NK-92 treated with Interleukin-12 subunit alpha and Interleukin-12 subunit beta, amount 100 ng/mL, for 24 hours (cell line): Measurements from ENCODE around the gene AOX1.
"Not testable (repeated sequence)": the region's sequence is repeated elsewhere in the genome, so short reads cannot be mapped to it uniquely, and the experiment has no call there.

Experiments
- DNase-seq: peaks from one replicate; lab custom pipeline; 2025; lab: John Stamatoyannopoulos, UW

The AOX1 gene

GRCh38 chr2:200668478-200668877, 82.7 kb downstream of the AOX1 start:
- no peak for DNase-seq

- DNase-seq = no peak
These were observed 83.5 kb downstream of the AOX1 start for GRCh38 chr2:200669308-200669707.

GRCh38 chr2:200670313-200670712, 84.5 kb downstream of the AOX1 start:
- no peak for DNase-seq

GRCh38 chr2:200670751-200671150, 84.9 kb downstream of the AOX1 start:
- DNase-seq = no peak

GRCh38 chr2:200673191-200673590, 87.4 kb downstream of the AOX1 start:
- no peak for DNase-seq

- DNase-seq = no peak
These were observed 89.0 kb downstream of the AOX1 start for GRCh38 chr2:200674837-200675236.

- DNase-seq = no peak
These were observed 91.4 kb downstream of the AOX1 start for GRCh38 chr2:200677171-200677570.

- DNase-seq = no peak
These were observed 92.1 kb downstream of the AOX1 start for GRCh38 chr2:200677721-200678532.

- DNase-seq = no peak
These were observed 93.3 kb downstream of the AOX1 start for GRCh38 chr2:200679127-200679526.

GRCh38 chr2:200679535-200679934, 93.7 kb downstream of the AOX1 start:
- DNase-seq = no peak

GRCh38 chr2:200681697-200682096, 95.9 kb downstream of the AOX1 start:
- DNase-seq = no peak

- DNase-seq = not testable (repeated sequence)
These were observed 96.6 kb downstream of the AOX1 start for GRCh38 chr2:200682407-200682806.

- DNase-seq = no peak
These were observed 102.4 kb downstream of the AOX1 start for GRCh38 chr2:200687922-200688920.

- no peak for DNase-seq
These were observed 103.3 kb downstream of the AOX1 start for GRCh38 chr2:200689115-200689514.

- DNase-seq = no peak
These were observed 108.1 kb downstream of the AOX1 start for GRCh38 chr2:200693836-200694470.

GRCh38 chr2:200695191-200695590, 109.4 kb downstream of the AOX1 start:
- DNase-seq = no peak

GRCh38 chr2:200695601-200696000, 109.8 kb downstream of the AOX1 start:
- no peak for DNase-seq

- no peak for DNase-seq
These were observed 112.4 kb downstream of the AOX1 start for GRCh38 chr2:200698217-200698616.

GRCh38 chr2:200699310-200699709, 113.5 kb downstream of the AOX1 start:
- no peak for DNase-seq

GRCh38 chr2:200700856-200701255, 115.0 kb downstream of the AOX1 start:
- no peak for DNase-seq

GRCh38 chr2:200702044-200702443, 116.2 kb downstream of the AOX1 start:
- no peak for DNase-seq

- DNase-seq = no peak
These were observed 116.9 kb downstream of the AOX1 start for GRCh38 chr2:200702646-200703118.
